ENCODE measurements around the gene DBP. TPM values are rescaled to one million over a fixed set of nuclear protein-coding genes. Genes with fewer than 3 reads are reported as not detected.
"Not testable (repeated sequence)": the region's sequence is repeated elsewhere in the genome, so short reads cannot be mapped to it uniquely, and the experiment has no call there.

DBP gene
- total RNA-seq, 2 donors from 2014 or later, result 14.3 to 52.7 TPM

- DNase-seq (ENCODE audit: low spot score), result no peak
- 36% methylated on average over 7 of the region's 7 CpGs for WGBS
- intact Hi-C loops (cut with DNase I), result no loop called here
- TF ChIP-seq CTCF (IDR thresholded peaks at IDR 0.05) (no peak), POLR2A (IDR thresholded peaks at IDR 0.05) (no peak), POLR2AphosphoS5 (IDR thresholded peaks at IDR 0.05) (no peak)
- H3K4me3 ChIP-seq, result peak overlapping the region in 1 of 2 donors; percentile 72
- H3K4me1 ChIP-seq (replicated peaks), result peaks cover 15% of the 10 kb centered on the region
- no peaks in the 10 kb centered on the region for H3K9me3 ChIP-seq
- no peaks in the 10 kb centered on the region for H3K36me3 ChIP-seq
- H3K27ac ChIP-seq, result peak overlapping the region; percentile 98 to 99
- no peaks in the 10 kb centered on the region for H3K27me3 ChIP-seq (replicated peaks; ENCODE audit: insufficient read depth)
Observed at GRCh38 chr19:48634036-48634342, 3.2 kb downstream of the DBP start.

- DNase-seq (ENCODE audit: low spot score), result no peak
- Histone ChIP-seq H3K36me3 (no peaks in the 10 kb centered on the region), H3K4me3 (no peak overlapping the region), H3K4me1 (replicated peaks) (peaks cover 15% of the 10 kb centered on the region), H3K9me3 (no peaks in the 10 kb centered on the region), H3K27me3 (replicated peaks; ENCODE audit: insufficient read depth) (no peaks in the 10 kb centered on the region), H3K27ac (peak overlapping the region; percentile 98 to 99)
- TF ChIP-seq POLR2AphosphoS5 (IDR thresholded peaks at IDR 0.05) (no peak), CTCF (IDR thresholded peaks at IDR 0.05) (no peak), POLR2A (IDR thresholded peaks at IDR 0.05) (no peak)
- 59% methylated on average over 22 of the region's 22 CpGs for WGBS
- intact Hi-C loops (cut with DNase I), result no loop called here
Observed at GRCh38 chr19:48633148-48634035, 3.8 kb downstream of the DBP start.

GRCh38 chr19:48632692-48633147, 4.5 kb downstream of the DBP start:
- peaks cover 15% of the 10 kb centered on the region for H3K4me1 ChIP-seq (replicated peaks)
- intact Hi-C loops (cut with DNase I), result no loop called here

GRCh38 chr19:48632286-48632685, 4.9 kb downstream of the DBP start:
- H3K27ac ChIP-seq, result peak overlapping the region in 1 of 2 donors; percentile 98
- intact Hi-C loops (cut with DNase I), result not testable (repeated sequence)

More at GRCh38 chr19:48632692-48633147, 4.5 kb downstream of the DBP start:
- H3K9me3 ChIP-seq, result no peaks in the 10 kb centered on the region
- no peak for DNase-seq (ENCODE audit: low spot score)
- no peaks in the 10 kb centered on the region for H3K27me3 ChIP-seq (replicated peaks; ENCODE audit: insufficient read depth)
- TF ChIP-seq CTCF (IDR thresholded peaks at IDR 0.05) (no peak), POLR2A (IDR thresholded peaks at IDR 0.05) (no peak), POLR2AphosphoS5 (IDR thresholded peaks at IDR 0.05) (no peak)
- H3K36me3 ChIP-seq, result no peaks in the 10 kb centered on the region
- no peak overlapping the region for H3K4me3 ChIP-seq
- peak overlapping the region; percentile 98 to 99 for H3K27ac ChIP-seq

GRCh38 chr19:48631225-48631624, 6.0 kb downstream of the DBP start:
- no peak for TF ChIP-seq CTCF (IDR thresholded peaks at IDR 0.05)
- TF ChIP-seq POLR2AphosphoS5 (IDR thresholded peaks at IDR 0.05), result no peak
- no peak for TF ChIP-seq POLR2A (IDR thresholded peaks at IDR 0.05)
- Histone ChIP-seq H3K4me1 (replicated peaks) (peaks cover 15% of the 10 kb centered on the region), H3K9me3 (no peaks in the 10 kb centered on the region), H3K27me3 (replicated peaks; ENCODE audit: insufficient read depth) (no peaks in the 10 kb centered on the region), H3K27ac (peak overlapping the region; percentile 58 to 63), H3K36me3 (no peaks in the 10 kb centered on the region), H3K4me3 (no peak overlapping the region)
- no peak for DNase-seq (ENCODE audit: low spot score)
- 64% methylated on average over 3 of the region's 3 CpGs for WGBS
- intact Hi-C loops (cut with DNase I), result no loop called here

More at GRCh38 chr19:48632286-48632685, 4.9 kb downstream of the DBP start:
- not testable (repeated sequence) for H3K27me3 ChIP-seq (replicated peaks; ENCODE audit: insufficient read depth); H3K36me3 ChIP-seq; H3K4me3 ChIP-seq; H3K9me3 ChIP-seq; DNase-seq (ENCODE audit: low spot score)
- 80% methylated on average over 11 of the region's 11 CpGs for WGBS
- peaks cover 15% of the 10 kb centered on the region for H3K4me1 ChIP-seq (replicated peaks)

All from prostate gland (tissue), 2 donors.